Retina (tissue), 1 donor: ENCODE data around the gene ARMC12.

Experiments used
- DNase-seq: peaks from one replicate; pipeline ENCODE4 v3.0.0-alpha.2; 2016

ARMC12 gene

GRCh38 chr6:35736253-35736894, 458 bp upstream of the ARMC12 start:
- DNase-seq, result peak; percentile 82

- peak; percentile 71 for DNase-seq
These were observed 780 bp downstream of the ARMC12 start for GRCh38 chr6:35737413-35738211.

- DNase-seq, result no peak
These were observed 3.1 kb downstream of the ARMC12 start for GRCh38 chr6:35739645-35740524.

- DNase-seq, result no peak
These were observed 6.0 kb downstream of the ARMC12 start for GRCh38 chr6:35742842-35743241.

GRCh38 chr6:35745509-35745908, 8.7 kb downstream of the ARMC12 start:
- DNase-seq, result no peak

GRCh38 chr6:35746516-35746915, 9.7 kb downstream of the ARMC12 start:
- DNase-seq, result no peak

GRCh38 chr6:35747877-35748276, 11.0 kb downstream of the ARMC12 start:
- DNase-seq, result no peak

GRCh38 chr6:35750557-35750956, 13.7 kb downstream of the ARMC12 start:
- no peak for DNase-seq

GRCh38 chr6:35751594-35751993, 14.8 kb downstream of the ARMC12 start:
- no peak for DNase-seq

- DNase-seq, result no peak
These were observed 15.5 kb downstream of the ARMC12 start for GRCh38 chr6:35752330-35752729.

GRCh38 chr6:35754452-35755277, 17.8 kb downstream of the ARMC12 start:
- DNase-seq, result no peak

- no peak for DNase-seq
These were observed 18.6 kb downstream of the ARMC12 start for GRCh38 chr6:35755278-35755924.

- no peak for DNase-seq
These were observed 20.8 kb downstream of the ARMC12 start for GRCh38 chr6:35757456-35758123.

- no peak for DNase-seq
These were observed 22.6 kb downstream of the ARMC12 start for GRCh38 chr6:35759426-35759825.

- no peak for DNase-seq
These were observed 28.9 kb downstream of the ARMC12 start for GRCh38 chr6:35765739-35766138.

GRCh38 chr6:35769211-35769610, 32.4 kb downstream of the ARMC12 start:
- no peak for DNase-seq

- DNase-seq, result no peak
These were observed 34.5 kb downstream of the ARMC12 start for GRCh38 chr6:35771343-35771627.

GRCh38 chr6:35774116-35774794, 37.4 kb downstream of the ARMC12 start:
- no peak for DNase-seq

- no peak for DNase-seq
These were observed 38.2 kb downstream of the ARMC12 start for GRCh38 chr6:35775031-35775430.

GRCh38 chr6:35776364-35777215, 39.8 kb downstream of the ARMC12 start, which contains the start of gene CLPSL2:
Gene CLPSL2 (plus strand): TSS chr6:35776598. CDS start chr6:35776619, 21 bp downstream.
- DNase-seq, result peak; percentile 70
